GM04504 (cell line): ENCODE data around the gene PSMD1.
"Not testable (repeated sequence)": the region's sequence is repeated elsewhere in the genome, so short reads cannot be mapped to it uniquely, and the experiment has no call there.

Experiments used
- DNase-seq: peaks from one replicate; pipeline ENCODE4 v3.0.0-alpha.2; 2012; ENCODE audit warnings: low read depth

Gene PSMD1

DNA sequence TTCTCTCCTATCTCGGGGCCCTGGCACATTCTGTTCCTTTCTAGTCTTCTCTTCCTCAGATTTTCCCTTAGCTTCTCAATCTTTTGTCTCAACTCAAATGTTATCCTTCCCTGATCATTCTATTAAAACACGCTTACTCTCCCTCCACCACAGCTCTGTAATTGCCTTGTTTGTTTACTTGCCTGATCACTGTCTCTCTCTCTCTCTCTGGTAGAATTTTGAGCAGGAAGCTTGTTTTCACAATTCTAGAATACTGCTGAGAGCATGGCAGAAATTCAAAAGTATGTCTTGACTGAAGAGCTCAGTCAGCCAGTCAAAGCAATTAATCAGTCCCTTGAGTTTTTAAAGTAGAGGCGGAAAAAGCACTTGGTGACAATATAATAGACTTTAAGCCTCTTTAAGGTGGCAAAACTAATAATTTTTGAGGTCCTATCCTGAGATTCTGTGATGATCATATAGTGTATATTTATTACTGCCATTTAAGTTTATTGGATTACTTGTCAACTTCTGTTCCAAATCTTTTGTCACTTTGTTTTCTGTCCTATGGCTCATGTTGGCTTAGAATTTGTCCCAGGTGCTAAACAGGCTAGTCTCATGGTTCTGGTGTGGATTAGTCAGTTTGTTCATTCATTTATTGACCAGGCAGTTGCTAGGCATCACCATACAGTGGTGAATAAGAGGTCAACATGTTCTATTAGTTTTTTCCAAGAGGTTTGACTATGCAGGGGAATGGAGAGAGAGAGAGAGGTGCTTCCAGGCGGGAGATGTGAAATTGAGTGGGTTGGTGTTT lies 2.3 kb downstream of the PSMD1 start:
- DNase-seq, result no peak

DNA sequence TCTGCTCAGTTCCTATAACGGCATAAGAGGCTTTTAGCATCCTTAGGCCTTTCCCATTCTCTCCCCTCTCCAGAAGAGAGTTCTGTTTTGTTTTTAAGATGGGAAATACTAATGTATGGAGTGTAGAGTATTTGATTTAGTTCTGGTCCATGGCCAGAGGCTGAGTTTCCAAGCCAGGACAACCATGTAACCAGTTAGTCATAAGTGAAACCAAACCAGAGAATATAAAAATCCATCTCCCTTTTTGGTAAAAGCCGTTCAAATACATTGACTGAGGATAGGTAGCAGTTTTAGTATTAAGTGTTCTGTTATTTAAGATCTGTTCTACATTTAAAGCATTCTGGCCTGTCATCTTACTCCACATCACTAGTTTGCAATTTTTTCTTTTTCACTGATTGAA lies 3.1 kb downstream of the PSMD1 start:
- no peak for DNase-seq

DNA sequence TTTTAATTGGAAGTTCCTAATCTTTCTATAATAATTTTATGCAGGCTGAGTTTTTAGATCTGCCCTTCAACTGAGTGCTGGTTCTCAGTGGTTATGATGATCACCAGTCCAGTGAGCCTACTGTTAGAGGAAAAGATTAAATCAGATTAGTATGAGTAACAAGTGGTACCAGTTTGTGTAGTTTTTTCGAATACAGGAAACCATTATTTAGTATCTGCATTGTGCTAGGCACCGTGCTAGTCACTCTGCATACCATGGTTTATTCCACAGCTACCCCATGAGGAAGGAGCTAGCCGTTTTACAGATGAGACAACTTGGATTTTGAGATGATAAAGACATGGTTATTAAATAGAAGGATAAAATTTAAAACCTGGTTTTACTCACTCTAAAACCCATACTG lies 6.1 kb downstream of the PSMD1 start:
- no peak for DNase-seq

DNA sequence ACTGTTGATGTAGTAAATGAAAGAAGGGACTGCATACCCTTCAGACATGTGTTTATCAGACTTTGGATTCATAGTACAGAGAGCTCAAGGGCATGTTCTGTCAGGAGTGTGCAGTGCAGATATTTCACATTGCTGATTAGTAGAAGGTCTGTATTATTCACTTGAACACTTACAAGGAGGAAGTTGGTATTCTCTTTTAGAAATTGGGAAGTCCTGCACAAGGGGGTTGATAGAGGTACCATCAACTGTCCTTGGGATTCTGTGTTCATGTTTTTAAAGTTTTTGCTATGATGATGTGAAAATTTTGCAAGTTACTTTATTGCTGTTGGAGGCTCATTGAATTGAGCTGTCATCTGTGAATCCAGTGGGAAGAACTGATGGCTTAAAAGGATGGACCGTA lies 6.7 kb downstream of the PSMD1 start:
- DNase-seq, result no peak

DNA sequence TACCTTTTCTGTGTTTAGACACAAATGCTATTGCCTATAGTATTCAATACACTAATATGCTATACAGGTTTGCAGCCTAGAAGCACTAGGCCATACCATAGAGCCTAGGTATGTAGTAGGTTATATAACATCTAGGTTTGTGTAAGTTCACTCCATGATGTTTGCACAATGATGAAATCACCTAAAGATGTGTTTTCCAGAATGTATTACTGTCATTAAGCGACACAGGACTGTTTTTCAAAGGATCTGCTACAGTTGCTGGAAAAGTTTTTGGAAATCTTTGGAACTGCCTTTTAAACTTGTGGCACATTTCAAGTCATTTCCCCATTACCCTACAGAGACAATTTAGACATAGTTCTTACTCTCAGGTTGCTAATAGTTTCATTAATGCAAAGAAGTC lies 9.3 kb downstream of the PSMD1 start:
- DNase-seq, result no peak

GRCh38 chr2:231067531-231067930 lies 10.9 kb downstream of the PSMD1 start:
- DNase-seq, result not testable (repeated sequence)

GRCh38 chr2:231068525-231069222 lies 12.0 kb downstream of the PSMD1 start:
- no peak for DNase-seq

DNA sequence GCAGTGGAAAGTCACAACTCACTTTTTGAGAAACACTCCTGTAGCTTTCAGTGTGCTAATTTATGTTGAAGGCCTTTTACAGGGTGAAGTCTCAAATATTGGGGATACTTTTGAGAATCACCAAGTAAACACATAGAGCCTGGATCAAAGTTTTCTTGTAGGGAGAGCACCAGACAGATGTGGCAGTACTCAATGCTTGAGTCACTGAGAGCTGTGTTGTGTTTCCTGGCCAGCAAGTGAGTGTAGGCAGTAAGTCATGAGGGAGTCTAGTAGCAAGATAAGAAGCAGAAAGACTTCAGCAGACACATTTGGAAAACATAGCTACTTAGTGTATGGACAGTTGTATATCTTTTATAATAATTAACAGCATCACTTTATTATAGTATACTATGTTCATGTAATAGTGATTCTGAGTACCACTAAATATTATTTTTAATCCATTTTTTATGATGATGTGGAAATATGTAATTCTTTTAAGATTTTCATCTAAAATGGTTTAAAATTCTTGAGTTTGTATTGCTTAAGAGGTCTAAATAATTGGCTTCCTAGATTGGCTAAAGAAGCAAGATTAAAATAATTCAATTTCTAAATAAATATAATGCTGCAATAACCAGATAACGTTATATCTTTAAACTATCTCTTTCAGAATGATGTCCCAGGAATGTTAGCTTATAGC lies 12.8 kb downstream of the PSMD1 start:
- no peak for DNase-seq

DNA sequence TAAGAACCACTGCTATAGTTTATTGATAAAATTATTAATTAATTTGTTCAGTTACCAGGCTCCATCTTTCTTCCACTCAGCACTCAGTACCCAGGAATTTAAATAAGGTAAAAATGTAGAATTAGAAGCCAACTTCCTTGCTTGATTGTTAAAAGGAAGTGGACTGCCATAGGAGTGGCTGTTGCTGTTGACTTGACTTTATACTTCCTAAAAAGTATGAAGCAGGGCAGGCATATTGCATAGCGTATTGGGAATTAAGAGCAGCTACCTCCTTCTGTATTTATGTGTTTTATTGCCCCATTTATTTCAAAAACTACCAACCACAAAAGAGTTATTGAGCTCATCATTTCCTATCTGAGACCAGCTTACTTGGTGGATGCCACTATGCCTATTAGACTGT lies 27.9 kb downstream of the PSMD1 start:
- no peak for DNase-seq

GRCh38 chr2:231088754-231089153 lies 32.1 kb downstream of the PSMD1 start:
- no peak for DNase-seq

DNA sequence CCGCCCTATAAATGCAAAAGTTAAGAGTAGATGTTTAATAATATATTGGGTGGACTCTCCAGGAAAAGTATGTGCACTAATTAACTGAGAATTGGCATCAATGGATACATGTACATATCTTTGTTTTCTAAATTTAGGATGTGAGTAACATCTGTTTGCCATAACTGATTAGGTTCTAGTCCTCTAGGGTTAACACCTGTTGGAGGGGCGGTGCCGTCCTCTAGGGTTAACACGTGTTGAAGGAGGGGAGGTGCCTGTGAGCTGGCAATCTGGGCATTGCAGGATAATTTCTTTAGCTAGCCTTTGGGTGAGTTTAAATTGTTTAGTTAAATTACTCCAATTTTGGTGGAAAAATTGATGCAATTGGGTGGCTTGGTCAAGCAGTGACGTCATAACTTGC lies 37.3 kb downstream of the PSMD1 start:
- no peak for DNase-seq

- DNase-seq, result no peak
Observed at GRCh38 chr2:231094736-231095346, 38.2 kb downstream of the PSMD1 start.

- no peak for DNase-seq
Observed at GRCh38 chr2:231099918-231100317, 43.3 kb downstream of the PSMD1 start.

DNA sequence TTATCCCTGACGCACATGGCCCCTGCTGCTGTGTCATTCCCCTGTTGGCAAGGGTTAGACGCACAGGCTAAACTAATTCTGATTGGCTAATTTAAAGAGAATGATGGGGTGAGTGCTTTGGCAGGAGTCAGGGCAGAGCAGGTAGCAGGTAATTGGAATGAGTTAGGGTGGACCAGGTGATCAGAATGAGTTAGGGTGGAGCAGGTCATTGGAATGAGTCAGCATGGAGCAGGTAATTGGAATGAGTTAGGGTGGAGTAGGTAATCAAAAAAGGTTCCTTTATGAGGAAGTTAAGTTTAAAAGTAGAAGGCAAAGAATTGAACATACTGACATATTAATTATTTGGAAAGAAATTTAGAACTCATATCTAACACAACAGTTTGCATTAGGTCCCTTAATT lies 43.7 kb downstream of the PSMD1 start:
- not testable (repeated sequence) for DNase-seq

- no peak for DNase-seq
Observed at GRCh38 chr2:231100990-231101389, 44.3 kb downstream of the PSMD1 start.

- no peak for DNase-seq
Observed at GRCh38 chr2:231102772-231103171, 46.1 kb downstream of the PSMD1 start.

DNA sequence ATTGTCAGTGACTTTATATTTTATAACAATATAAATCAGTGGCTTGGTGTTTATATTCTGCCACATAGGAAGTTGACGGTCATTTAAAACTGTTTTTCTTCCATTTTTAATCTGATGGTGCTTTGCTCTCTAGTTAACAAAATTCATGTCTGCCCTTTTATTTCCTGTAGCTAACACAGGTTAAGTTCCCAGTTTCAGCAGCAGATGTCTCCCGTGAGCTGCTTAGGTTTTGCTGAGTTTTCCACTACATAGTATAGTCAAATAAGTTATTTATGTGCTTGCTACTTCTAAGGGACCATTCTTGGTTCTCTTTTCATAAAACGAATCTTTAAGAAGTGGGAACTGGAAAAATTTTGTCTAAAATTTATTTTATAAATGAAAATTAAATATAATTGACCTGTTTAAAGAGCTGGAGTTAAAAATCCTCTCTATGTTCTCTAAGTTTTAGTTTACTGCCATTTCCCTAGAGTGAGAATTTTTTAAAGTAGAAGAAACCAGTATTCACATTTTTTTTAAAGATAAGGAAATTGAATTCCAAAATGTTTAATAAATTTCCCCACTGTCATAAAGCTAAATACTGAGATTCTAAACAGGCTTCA lies 47.5 kb downstream of the PSMD1 start:
- DNase-seq, result peak; percentile 43

DNA sequence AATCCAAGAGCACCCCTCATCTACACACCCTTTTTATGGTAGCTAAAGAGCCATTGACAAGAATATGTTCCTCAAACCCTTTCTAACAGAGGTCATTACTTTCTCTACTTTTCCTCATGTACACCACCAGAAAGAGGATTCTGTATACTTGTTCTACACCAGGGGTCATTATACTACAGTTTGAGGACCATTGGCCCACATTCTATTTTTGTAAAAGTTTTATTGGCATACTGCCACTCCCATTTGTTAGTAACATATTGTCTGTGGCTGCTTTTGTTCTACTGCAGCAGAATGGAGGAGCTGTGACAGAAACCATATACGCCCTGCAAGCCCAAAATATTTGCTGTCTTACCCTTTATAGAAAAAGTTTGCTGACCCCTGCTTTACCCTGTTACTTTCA lies 53.9 kb downstream of the PSMD1 start:
- DNase-seq, result no peak

GRCh38 chr2:231111987-231112386 lies 55.3 kb downstream of the PSMD1 start:
- DNase-seq, result no peak

- DNase-seq, result no peak
Observed at GRCh38 chr2:231113489-231113888, 56.8 kb downstream of the PSMD1 start.

DNA sequence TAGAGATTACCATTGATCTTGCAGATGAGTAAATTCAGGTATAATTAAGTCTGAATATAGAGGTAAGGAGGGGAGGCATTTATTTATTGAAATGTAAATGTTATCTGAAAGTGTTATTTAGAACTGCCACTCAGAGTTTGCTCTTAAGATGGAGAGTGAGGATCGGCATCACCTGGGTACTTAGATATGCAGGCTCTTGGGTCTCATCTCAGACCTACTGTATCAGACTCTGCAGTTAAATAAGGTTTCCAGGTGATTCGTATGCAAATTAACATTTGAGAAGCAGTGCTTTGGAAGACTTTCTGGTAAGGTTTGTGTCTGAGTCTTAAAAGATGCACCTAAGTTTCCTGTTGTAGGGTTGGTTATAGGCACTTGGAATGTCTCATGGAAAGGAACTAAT lies 59.0 kb downstream of the PSMD1 start:
- no peak for DNase-seq

DNA sequence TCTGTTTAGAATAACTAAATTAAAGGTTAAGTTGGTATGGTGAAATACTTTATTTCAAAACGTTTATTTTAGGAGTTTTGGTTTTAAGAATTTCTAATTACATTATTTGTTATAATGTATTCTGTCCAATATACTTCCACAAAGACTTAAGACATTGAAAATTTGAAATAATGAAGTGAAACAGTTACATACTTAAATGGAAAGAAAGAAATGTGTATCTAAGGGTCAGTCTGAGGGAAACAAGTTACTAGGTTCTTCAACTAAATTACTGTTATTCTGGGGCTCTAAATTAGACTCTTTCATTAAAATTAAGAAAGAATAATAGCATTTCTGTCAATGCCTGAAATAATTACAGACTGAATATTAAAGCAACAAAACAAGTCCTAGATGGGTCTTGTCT lies 60.5 kb downstream of the PSMD1 start:
- no peak for DNase-seq
